Neural progenitor cell (in vitro differentiated cells): ENCODE data around the gene TRAPPC12.

Source experiments
- CTCF ChIP-seq: fragments of 200-600 bp; sonication (generic); IDR thresholded peaks from 2 replicates; pipeline ENCODE4 v1.5.1; 2017; ENCODE audit warnings: antibody characterized with exemption, mild to moderate bottlenecking
- EZH2 ChIP-seq: fragments of 200-600 bp; sonication (generic); IDR thresholded peaks from 2 replicates; pipeline ENCODE4 v1.6.1; 2017; ENCODE audit warnings: antibody characterized with exemption, mild to moderate bottlenecking, moderate library complexity

- TF ChIP-seq CTCF (no peak), EZH2 (no peak)
Measured at GRCh38 chr2:3405876-3406275, 26.4 kb downstream of the TRAPPC12 start.
